ENCODE measurements around the gene TRIP4.

DNA sequence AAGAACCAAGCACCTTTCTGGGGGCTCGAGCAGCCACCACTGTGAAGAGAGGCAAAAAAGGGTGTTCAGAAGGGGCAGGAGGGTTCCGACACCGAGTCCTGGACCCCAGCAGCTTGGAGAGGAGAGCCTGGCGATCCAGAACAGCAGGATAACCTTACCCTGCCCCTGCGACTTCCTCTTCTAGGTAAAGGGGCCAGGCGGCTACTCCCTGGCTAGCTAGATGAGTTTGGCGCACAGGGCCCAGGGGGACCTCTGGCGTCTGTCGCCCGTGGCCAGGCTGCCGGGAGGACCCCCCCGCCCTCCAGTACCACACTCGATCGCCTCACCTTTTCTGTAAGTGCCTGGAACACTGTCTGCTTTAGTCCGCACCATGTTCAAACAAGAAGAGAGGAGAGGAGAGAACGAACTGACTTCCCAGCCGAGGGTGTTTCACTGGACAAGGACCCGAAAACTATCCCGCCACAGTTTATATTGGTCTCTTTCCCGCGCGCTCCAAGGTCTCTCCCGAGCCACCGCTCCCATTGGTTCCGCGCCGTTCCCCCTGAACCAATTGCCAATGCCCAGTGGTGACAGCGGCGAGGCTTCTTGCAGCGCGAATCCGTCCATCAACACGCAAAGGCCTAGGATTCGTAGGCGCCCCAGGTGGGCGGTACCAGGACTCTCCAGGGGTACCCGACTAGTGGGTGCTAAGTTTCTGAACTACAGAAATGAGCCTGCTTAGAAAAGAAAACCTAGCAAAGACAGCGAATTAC lies 6.5 kb upstream of the TRIP4 start, which contains the start of gene PCLAF:
- no peak for TF ChIP-seq EZH2phosphoT487 (IDR thresholded peaks at IDR 0.05; ENCODE audit: borderline replicate concordance, low read length)
- TF ChIP-seq, protein P1, sequence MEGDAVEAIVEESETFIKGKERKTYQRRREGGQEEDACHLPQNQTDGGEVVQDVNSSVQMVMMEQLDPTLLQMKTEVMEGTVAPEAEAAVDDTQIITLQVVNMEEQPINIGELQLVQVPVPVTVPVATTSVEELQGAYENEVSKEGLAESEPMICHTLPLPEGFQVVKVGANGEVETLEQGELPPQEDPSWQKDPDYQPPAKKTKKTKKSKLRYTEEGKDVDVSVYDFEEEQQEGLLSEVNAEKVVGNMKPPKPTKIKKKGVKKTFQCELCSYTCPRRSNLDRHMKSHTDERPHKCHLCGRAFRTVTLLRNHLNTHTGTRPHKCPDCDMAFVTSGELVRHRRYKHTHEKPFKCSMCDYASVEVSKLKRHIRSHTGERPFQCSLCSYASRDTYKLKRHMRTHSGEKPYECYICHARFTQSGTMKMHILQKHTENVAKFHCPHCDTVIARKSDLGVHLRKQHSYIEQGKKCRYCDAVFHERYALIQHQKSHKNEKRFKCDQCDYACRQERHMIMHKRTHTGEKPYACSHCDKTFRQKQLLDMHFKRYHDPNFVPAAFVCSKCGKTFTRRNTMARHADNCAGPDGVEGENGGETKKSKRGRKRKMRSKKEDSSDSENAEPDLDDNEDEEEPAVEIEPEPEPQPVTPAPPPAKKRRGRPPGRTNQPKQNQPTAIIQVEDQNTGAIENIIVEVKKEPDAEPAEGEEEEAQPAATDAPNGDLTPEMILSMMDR (conservative IDR thresholded peaks at IDR 0.05; ENCODE audit: low read depth, low read length), result no peak
- TF ChIP-seq EZH2 (IDR thresholded peaks at IDR 0.05; ENCODE audit: low read length, unreplicated experiment), result no peak
